HG03565 (cell line): ENCODE data around the gene TNFRSF9.
"Not testable (repeated sequence)": the region's sequence is repeated elsewhere in the genome, so short reads cannot be mapped to it uniquely, and the experiment has no call there.

Experiments used
- ATAC-seq: cut with Tn5 transposase; IDR thresholded peaks from one replicate; pipeline ENCODE4 v1.9.1; 2021; ENCODE audit warnings: mild to moderate bottlenecking, moderate library complexity; ENCODE audit not compliant: unreplicated experiment

TNFRSF9 gene

GRCh38 chr1:7921796-7922195, 18.8 kb downstream of the TNFRSF9 start:
- no peak for ATAC-seq

- ATAC-seq, result no peak
Measured at GRCh38 chr1:7919880-7920279, 20.8 kb downstream of the TNFRSF9 start.

- not testable (repeated sequence) for ATAC-seq
Measured at GRCh38 chr1:7917971-7918370, 22.7 kb downstream of the TNFRSF9 start.

GRCh38 chr1:7916501-7916830, 24.2 kb downstream of the TNFRSF9 start:
- no peak for ATAC-seq

- no peak for ATAC-seq
Measured at GRCh38 chr1:7915826-7916500, 24.7 kb downstream of the TNFRSF9 start.

- ATAC-seq, result no peak
Measured at GRCh38 chr1:7912743-7913557, 27.7 kb downstream of the TNFRSF9 start.

DNA sequence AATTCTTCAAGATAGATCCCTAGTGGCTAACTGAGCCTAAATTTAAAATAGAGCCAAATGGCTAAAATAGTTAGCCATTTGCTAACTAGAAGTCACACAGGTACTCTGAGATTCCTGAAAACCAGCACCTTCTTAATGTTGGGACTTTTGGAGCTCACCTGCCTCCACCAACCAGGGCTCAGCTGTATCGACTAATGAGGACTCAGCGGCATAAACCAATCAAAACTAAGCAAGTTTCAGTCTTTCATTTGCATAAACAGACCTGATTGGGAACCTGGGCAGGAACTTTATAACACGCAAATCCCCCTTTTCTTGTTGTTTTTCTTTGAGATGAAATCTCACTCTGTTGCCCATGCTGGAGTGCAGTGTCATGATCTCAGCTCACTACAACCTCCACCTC, 28.5 kb downstream of the TNFRSF9 start:
- ATAC-seq, result no peak

GRCh38 chr1:7905262-7905661, 35.4 kb downstream of the TNFRSF9 start:
- no peak for ATAC-seq

DNA sequence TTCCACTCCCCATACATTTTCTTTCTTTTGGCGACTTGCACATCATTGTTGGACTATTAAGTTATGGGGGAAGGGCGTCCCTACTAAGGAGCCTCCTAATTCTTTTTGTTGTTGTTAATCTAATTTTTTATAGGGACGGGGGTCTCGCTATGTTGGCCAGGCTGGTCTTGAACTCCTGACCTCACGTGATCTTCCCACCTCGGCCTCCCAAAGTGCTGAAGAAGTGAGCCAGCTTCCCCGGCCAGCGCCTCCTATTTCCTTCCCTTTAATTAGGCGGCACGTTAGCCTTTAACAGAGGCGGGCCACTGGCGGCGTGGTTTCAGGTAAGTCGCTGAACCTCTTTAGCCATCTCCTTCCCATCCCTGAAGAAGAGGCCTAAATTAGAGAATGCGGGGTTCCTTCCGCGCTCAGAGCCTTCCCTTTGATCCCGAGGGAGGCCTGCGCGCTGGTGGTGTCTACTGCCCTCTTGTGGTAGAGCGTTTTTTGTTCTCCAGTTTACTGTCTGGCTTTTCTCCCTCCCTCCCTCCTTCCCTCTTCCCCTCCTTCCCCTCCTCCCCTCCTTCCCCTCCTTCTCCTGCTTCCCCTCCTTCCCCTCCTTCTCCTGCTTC, 38.1 kb downstream of the TNFRSF9 start:
- no peak for ATAC-seq

- ATAC-seq, result no peak
Measured at GRCh38 chr1:7899741-7900140, 40.9 kb downstream of the TNFRSF9 start.

DNA sequence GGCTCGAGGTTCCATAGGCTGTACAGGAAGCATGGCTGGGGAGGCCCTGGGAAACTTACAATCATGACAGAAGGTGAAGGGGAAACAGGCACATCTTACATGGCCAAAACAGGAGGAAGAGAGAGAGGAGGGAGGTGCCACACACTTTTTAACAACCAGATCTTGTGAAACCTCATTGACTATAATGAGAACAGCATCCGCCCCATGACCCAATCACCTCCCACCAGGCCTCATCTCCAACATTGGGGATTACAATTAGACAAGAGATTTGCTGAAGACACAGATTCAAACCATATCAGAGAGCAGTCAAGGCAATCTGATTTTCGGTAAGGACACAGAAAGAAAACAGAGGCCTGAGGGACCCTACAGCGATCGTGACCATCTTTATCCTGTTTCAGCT, 41.7 kb downstream of the TNFRSF9 start:
- no peak for ATAC-seq

GRCh38 chr1:7896994-7897393, 43.6 kb downstream of the TNFRSF9 start:
- no peak for ATAC-seq

GRCh38 chr1:7893529-7894180, 47.0 kb downstream of the TNFRSF9 start:
- no peak for ATAC-seq

DNA sequence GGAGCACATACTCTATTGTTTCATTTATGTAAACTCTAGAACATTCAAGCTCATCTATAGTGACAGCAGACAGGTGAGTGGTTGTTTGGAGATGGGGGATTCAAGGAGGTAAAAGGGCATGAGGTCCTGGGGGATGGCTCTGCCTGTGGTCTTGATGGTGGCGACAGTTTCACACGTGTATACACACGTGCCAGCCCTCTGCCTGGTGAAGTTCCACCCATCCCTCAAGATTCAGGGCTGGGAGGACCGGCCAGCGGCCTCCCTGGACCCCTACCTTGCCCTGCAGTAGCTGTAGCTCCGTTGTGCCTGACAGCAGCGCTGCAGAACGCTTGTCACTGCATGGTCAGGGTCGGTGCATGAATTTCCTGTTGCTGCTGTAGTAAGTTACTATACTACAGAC, 48.8 kb downstream of the TNFRSF9 start:
- no peak for ATAC-seq

DNA sequence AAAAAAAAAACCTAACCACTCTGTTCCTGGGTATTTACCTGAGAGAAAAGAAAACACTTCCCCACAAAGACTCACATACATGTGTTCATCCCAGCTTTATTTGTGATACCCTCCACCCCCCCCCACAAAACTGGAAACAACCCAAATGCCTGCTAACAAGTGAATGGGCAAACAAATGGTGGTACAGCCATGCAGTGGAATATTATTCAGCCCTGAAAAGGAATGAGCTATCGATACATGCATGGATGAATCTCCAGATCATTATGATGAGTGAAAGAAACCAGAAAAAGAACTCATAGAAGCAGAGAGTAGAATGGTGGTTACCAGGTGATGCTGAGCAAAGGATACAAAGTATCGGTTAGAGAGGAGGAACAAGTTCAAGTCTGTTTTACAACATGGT, 49.8 kb downstream of the TNFRSF9 start:
- ATAC-seq, result no peak

DNA sequence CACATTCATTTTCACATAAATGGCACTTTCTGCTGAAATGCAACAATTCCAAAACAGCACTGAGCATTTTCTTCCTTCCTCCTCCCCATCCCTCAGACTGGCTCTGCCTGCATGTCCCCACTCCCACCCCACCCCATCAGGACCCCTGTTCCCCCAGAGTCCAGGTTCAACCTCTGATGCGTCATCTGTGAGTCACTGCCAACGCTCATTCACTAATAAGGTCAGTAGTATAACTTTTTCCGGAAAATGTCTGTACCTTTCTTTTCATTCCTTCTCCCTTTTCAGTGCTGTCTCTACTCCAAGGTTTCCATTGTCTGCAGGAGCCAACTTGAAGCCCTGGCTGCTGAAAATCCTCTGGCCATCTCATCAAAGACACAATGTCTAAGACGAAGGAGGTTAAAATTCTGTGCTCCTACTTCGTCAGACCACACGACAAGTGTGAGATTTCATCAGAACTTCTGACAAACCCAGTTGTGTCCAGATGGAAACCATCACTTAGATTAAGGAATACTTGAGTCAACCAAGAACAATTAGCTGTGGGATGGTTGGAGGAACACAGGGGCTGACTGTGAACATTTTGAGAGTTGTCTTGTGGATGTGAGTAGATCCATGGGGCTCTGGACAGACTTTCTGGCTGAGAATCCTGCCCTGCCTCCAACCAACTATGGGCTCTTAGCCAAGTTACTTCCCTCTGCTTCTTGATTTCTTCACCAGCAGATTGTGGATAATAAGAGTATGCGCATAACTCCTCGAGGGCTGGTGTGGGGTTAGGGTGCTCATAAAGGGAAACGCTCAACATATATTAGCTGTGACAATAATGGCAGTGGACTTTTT, 52.2 kb downstream of the TNFRSF9 start:
- ATAC-seq, result no peak

GRCh38 chr1:7886405-7886745, 54.3 kb downstream of the TNFRSF9 start:
- ATAC-seq, result no peak

- no peak for ATAC-seq
Measured at GRCh38 chr1:7885513-7886404, 54.9 kb downstream of the TNFRSF9 start.

DNA sequence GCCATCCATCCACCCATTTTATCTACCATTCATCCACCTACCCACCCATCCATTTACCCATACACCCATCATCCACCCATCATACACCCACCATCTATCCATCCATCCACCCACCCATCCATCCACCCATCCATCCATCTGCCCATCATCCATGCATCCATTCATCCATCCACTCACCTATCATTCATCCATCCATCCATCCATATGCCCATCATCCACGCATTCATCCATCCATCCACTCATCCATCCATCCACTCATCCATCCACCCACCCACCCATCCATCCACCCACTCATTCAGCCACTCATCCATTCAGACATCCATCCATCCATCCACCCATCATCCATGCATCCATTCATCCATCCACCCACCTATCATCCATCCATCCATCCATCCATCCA, 55.9 kb downstream of the TNFRSF9 start:
- ATAC-seq, result no peak

- no peak for ATAC-seq
Measured at GRCh38 chr1:7879228-7879627, 61.4 kb downstream of the TNFRSF9 start.
